ENCODE measurements around the gene SPOCK1.
A peak's percentile ranks its signal among the peaks of the same experiment; 100 is the strongest.

The SPOCK1 gene

GRCh38 chr5:137350791-137351190, 148.3 kb downstream of the SPOCK1 start:
- H3K4me3 ChIP-seq (ENCODE audit: low read depth, low read length): no peak overlapping the region
- no peak for TF ChIP-seq CTCF (IDR thresholded peaks at IDR 0.05; ENCODE audit: borderline replicate concordance, insufficient read depth, low read depth, low read length)

DNA sequence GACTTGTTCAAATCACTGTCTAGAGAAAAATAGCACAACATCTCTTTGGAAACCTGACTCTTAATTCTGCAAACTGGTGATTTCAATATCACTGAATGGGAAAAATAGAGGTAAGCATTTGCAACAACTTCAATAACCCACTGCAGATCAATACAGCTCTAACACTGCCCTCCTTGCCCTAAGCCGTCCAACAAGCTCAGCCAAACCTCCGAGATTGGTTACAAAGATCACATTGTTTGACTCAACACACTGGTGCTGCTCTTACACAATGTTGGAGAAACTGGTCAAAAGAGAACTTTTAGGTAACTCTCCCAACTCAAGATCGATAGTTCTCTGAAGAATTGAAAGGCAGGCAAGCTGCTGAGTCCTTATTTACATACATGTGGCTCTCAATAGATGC, 150.4 kb downstream of the SPOCK1 start:
- no peak overlapping the region for H3K4me3 ChIP-seq (ENCODE audit: low read depth, low read length)
- no peak for TF ChIP-seq CTCF (IDR thresholded peaks at IDR 0.05; ENCODE audit: borderline replicate concordance, insufficient read depth, low read depth, low read length)

- TF ChIP-seq CTCF (IDR thresholded peaks at IDR 0.05; ENCODE audit: borderline replicate concordance, insufficient read depth, low read depth, low read length): no peak
- H3K4me3 ChIP-seq (ENCODE audit: low read depth, low read length): no peak overlapping the region
Observed at GRCh38 chr5:137347865-137348264, 151.3 kb downstream of the SPOCK1 start.

DNA sequence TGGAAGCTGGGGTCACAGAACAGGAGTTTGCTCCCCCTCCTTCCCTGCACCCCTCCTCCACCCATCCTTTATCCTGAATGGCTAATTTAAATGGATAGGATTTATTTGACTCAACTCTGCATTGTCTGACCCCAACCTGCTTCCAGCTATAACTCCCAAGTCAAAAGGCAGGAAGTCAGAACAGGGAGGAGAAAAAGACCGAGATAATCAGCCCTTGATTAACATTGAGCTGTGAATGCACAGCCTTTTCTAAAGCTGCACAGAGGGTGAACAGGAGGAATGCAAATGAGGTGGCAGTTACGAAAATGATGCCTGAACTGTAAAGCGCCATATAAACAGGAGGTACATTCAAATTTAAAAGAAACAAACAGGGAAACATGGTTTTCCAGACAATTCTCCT, 152.8 kb downstream of the SPOCK1 start:
- no peak overlapping the region for H3K4me3 ChIP-seq (ENCODE audit: low read depth, low read length)
- TF ChIP-seq CTCF (IDR thresholded peaks at IDR 0.05; ENCODE audit: borderline replicate concordance, insufficient read depth, low read depth, low read length): no peak

DNA sequence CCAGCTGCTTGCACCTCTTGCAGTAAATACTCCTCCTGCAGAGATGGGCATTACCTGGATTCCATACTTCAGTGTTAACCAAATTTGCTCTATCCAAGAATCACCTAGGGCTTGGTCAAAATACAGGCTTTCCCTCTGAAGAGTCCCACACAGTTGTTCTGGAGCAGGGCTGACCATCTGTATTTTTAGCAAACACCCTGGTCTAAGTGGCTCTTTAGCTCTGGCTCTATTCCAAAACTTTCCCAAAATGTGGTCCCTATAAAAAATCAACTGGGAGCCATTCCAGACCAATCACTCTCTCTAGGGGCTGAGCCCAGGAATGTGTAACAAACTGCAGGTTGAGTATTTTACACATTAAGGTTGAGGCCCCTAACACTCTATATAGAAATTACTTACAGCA, 153.7 kb downstream of the SPOCK1 start:
- no peak for TF ChIP-seq CTCF (IDR thresholded peaks at IDR 0.05; ENCODE audit: borderline replicate concordance, insufficient read depth, low read depth, low read length)
- no peak overlapping the region for H3K4me3 ChIP-seq (ENCODE audit: low read depth, low read length)

DNA sequence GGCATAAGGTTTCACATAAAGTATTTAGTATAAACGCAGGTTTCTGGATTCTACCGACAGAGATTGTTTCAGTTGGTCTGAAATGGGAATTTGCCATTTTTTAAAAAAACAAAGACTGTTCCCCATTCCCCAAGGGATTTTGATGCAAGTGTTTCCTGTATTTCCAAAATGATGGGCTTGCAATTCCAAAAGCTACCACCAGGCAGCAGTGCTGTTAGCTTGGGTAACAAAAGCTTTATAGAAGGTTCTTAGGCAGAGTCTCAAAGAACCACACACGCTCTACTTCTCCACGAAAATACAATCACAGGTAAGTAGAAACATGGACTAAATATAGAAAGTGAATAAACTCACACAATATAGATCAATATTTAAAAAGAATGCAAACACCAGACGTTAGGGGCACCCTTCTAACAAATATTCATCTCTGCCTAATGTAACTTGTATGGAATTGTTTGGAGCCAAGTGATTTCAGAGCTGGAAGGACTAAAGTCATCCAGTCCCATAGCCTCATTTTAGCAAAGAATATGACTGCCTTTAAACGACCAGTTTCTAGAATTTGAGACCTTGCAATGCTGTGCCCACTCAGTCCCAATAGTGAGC, 154.3 kb downstream of the SPOCK1 start:
- TF ChIP-seq CTCF (IDR thresholded peaks at IDR 0.05; ENCODE audit: borderline replicate concordance, insufficient read depth, low read depth, low read length): peak; percentile 84
- H3K4me3 ChIP-seq (ENCODE audit: low read depth, low read length): no peak overlapping the region

GRCh38 chr5:137344021-137344420, 155.1 kb downstream of the SPOCK1 start:
- H3K4me3 ChIP-seq (ENCODE audit: low read depth, low read length): no peak overlapping the region
- no peak for TF ChIP-seq CTCF (IDR thresholded peaks at IDR 0.05; ENCODE audit: borderline replicate concordance, insufficient read depth, low read depth, low read length)

Measured in GM12875 (cell line).